Stomach (tissue), 9 donors: Measurements from ENCODE around the gene GPR152. TPM values are rescaled to one million over a fixed set of nuclear protein-coding genes. Genes with fewer than 3 reads are reported as not detected.

Experiments used
- DNase-seq, 2 donors: peaks; one replicate each; pipeline versions ENCODE4 v3.0.0 to v3.0.0-alpha.2; 2013 to 2019
- H3K27ac ChIP-seq, 5 donors: fragments of 200-600 bp in 4 of 5; sonication (generic) in 4 of 5; one replicate each; pipeline ENCODE4 v1.5.1; 2013 to 2019; ENCODE audit warnings: mild to moderate bottlenecking in 1 of 5, moderate library complexity in 1 of 5
- H3K27me3 ChIP-seq, 3 donors: fragments of 200-600 bp; sonication (generic); one replicate each; pipeline ENCODE4 v1.5.1; 2017 to 2019; ENCODE audit warnings: mixed run types in 1 of 3
- H3K36me3 ChIP-seq, 4 donors: fragments of 200-600 bp; sonication (generic); 1 replicate in 3 of 4; 2 replicates in 1 of 4; pipeline ENCODE4 v1.5.1; 2016 to 2019
- H3K4me1 ChIP-seq, 4 donors: fragments of 200-600 bp; sonication (generic); one replicate each; pipeline ENCODE4 v1.5.1; 2016 to 2019
- H3K4me3 ChIP-seq, 4 donors: fragments of 200-600 bp; sonication (generic) in 3 of 4; one replicate each; pipeline ENCODE4 v1.5.1; 2016 to 2019; ENCODE audit warnings: mild to moderate bottlenecking in 1 of 4
- H3K9me3 ChIP-seq, 4 donors: fragments of 200-600 bp; sonication (generic); one replicate each; pipeline ENCODE4 v1.5.1; 2016 to 2019
- EP300 ChIP-seq: sonication (generic); formaldehyde crosslinking; IDR thresholded peaks from one replicate; pipeline ENCODE4 v1.6.1; 2017; ENCODE audit warnings: antibody characterized with exemption
- POLR2A ChIP-seq, 4 donors: fragments of 450-650 bp; IDR thresholded peaks; one replicate each; pipeline ENCODE4 v1.6.1; 2016; ENCODE audit warnings: antibody characterized with exemption in 4 of 4, control low read depth in 2 of 4, mild to moderate bottlenecking in 1 of 4, moderate library complexity in 1 of 4
- POLR2AphosphoS5 ChIP-seq, 3 donors: sonication (generic); formaldehyde crosslinking; IDR thresholded peaks; one replicate each; pipeline ENCODE4 v1.6.1; 2016; ENCODE audit warnings: antibody characterized with exemption in 3 of 3
- WGBS, 5 donors: extraction: QIAGEN DNeasy Blood & Tissue Kit in 3 of 5; methylation state at CpG; one replicate each; pipeline versions ENCODE4 v1.1.5 to v1.1.7; 2013 to 2018; 5-methylcytosine and 5-hydroxymethylcytosine counted together
- intact Hi-C: fragments of 100-400 bp; cut with DNase I; formaldehyde crosslinking; loops from one replicate; pipeline ENCODE4 v1.15.1; 2023; ENCODE audit warnings: low total_unique reads
- polyA plus RNA-seq, 3 donors: library from polyadenylated mRNA; stranded (reverse); fragments of 200-250 nt; gene quantifications; one replicate each; pipeline ENCODE4 v1.2.3, GENCODE V29; 2013
- total RNA-seq, 5 donors: library from RNA; depleted of rRNA; stranded (reverse); fragments of >200 nt; gene quantifications; one replicate each; pipeline versions ENCODE4 v1.1.0 to v1.2.3, GENCODE V29; 2014 to 2016
- TF ChIP-seq, protein P1 (sequence below), 7 experiments: fragments of 450-650 bp in 4 of 7; fragments of 200-600 bp in 3 of 7; sonication (generic) in 3 of 7; IDR thresholded peaks; one replicate each; pipeline ENCODE4 v1.5.1; 2016 to 2019; ENCODE audit warnings: antibody characterized with exemption in 7 of 7, control low read depth in 2 of 7, mild to moderate bottlenecking in 1 of 7
- donor health status: healthy with polysubstance abuse.
- donor health status: Bipolar disorder and iron deficiency.
- donor health status: healthy.

The GPR152 gene
- total and polyA plus RNA-seq, 8 donors: not detected

DNA sequence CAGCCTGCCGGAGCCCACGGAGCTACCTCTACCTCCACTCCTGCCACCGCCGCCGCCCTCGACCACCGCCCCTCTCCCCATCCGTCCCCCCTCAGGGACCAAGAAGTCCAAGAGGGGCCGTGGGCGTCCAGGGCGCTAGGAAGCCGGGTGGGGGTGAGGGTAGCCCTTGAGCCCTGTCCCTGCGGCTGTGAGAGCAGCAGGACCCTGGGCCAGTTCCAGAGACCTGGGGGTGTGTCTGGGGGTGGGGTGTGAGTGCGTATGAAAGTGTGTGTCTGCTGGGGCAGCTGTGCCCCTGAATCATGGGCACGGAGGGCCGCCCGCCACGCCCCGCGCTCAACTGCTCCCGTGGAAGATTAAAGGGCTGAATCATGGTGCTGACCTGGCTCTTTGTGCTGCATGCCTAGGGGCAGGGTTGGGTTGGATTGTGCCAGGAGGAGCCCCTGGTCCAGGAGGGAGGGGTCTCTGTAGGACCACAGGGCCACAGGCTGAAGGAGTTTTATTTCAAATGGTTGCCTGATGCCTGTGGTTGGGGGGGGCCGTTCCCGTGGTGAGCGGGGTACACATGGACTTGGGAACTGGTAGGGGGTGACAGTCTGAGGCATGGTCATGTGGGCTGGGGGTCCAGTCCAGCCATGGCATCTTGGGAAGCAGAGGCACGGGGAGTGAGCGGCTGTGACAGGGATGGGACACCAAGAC lies 17.4 kb downstream of the GPR152 start:
- intact Hi-C loops: loop anchor here (10.0 kb wide), 1 partner anchor 70 kb away; the partner anchor contains the start of genes CDK2AP2 and PITPNM1
- 70 to 81% (median 76%) methylated on average over 23 to 26 of the region's 26 CpGs for WGBS, 5 donors
- peak overlapping the region in 1 of 5 donors; percentile 96 for H3K27ac ChIP-seq
- peak overlapping the region in 2 of 4 donors; percentile 33 to 45 for H3K4me3 ChIP-seq
- H3K36me3 ChIP-seq: peaks cover 49 to 99% (median 97%) of the 10 kb centered on the region in 4 donors
- no peaks in the 10 kb centered on the region for H3K27me3 ChIP-seq
- H3K9me3 ChIP-seq: no peaks in the 10 kb centered on the region
- no peak for DNase-seq
- TF ChIP-seq POLR2AphosphoS5 (IDR thresholded peaks at IDR 0.05) (no peak), EP300 (no peak), POLR2A (IDR thresholded peaks at IDR 0.05) (no peak)
- TF ChIP-seq, protein P1, sequence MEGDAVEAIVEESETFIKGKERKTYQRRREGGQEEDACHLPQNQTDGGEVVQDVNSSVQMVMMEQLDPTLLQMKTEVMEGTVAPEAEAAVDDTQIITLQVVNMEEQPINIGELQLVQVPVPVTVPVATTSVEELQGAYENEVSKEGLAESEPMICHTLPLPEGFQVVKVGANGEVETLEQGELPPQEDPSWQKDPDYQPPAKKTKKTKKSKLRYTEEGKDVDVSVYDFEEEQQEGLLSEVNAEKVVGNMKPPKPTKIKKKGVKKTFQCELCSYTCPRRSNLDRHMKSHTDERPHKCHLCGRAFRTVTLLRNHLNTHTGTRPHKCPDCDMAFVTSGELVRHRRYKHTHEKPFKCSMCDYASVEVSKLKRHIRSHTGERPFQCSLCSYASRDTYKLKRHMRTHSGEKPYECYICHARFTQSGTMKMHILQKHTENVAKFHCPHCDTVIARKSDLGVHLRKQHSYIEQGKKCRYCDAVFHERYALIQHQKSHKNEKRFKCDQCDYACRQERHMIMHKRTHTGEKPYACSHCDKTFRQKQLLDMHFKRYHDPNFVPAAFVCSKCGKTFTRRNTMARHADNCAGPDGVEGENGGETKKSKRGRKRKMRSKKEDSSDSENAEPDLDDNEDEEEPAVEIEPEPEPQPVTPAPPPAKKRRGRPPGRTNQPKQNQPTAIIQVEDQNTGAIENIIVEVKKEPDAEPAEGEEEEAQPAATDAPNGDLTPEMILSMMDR (IDR thresholded peaks at IDR 0.05): no peak
- peaks cover 7 to 60% (median 41%) of the 10 kb centered on the region in 4 donors for H3K4me1 ChIP-seq

DNA sequence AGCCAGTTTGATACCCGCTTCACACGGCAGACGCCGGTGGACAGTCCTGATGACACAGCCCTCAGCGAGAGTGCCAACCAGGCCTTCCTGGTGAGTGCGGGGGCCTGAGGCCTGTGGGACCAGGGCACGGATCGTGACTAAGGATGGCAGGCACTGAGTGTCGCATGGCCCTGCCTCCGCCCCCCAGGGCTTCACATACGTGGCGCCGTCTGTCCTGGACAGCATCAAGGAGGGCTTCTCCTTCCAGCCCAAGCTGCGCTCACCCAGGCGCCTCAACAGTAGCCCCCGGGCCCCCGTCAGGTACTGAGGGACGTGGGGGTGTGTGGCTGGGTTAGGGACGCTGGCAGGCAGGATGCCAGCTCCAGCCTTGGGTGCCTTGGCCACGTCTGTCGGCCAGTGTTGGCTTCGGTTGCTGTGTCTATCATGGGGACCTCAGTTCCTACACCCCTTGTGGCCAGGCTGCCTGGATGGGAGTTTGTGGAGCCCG lies 18.1 kb downstream of the GPR152 start:
- TF ChIP-seq EP300: no peak
- TF ChIP-seq POLR2AphosphoS5 (IDR thresholded peaks at IDR 0.05): peak in 1 of 3 donors; percentile 4
- TF ChIP-seq POLR2A (IDR thresholded peaks at IDR 0.05): no peak
- 71 to 84% (median 74%) methylated on average over 10 to 23 of the region's 23 CpGs for WGBS, 5 donors
- Histone ChIP-seq H3K4me3 (peak overlapping the region in 1 of 4 donors; percentile 45), H3K36me3 (peaks cover 49 to 99% (median 93%) of the 10 kb centered on the region in 4 donors), H3K9me3 (no peaks in the 10 kb centered on the region), H3K27ac (peak overlapping the region in 1 of 5 donors; percentile 96), H3K27me3 (no peaks in the 10 kb centered on the region), H3K4me1 (peaks cover 6 to 60% (median 41%) of the 10 kb centered on the region in 4 donors)
- intact Hi-C loops: loop anchor here (10.0 kb wide), 1 partner anchor 70 kb away; the partner anchor contains the start of genes CDK2AP2 and PITPNM1
- DNase-seq: no peak

DNA sequence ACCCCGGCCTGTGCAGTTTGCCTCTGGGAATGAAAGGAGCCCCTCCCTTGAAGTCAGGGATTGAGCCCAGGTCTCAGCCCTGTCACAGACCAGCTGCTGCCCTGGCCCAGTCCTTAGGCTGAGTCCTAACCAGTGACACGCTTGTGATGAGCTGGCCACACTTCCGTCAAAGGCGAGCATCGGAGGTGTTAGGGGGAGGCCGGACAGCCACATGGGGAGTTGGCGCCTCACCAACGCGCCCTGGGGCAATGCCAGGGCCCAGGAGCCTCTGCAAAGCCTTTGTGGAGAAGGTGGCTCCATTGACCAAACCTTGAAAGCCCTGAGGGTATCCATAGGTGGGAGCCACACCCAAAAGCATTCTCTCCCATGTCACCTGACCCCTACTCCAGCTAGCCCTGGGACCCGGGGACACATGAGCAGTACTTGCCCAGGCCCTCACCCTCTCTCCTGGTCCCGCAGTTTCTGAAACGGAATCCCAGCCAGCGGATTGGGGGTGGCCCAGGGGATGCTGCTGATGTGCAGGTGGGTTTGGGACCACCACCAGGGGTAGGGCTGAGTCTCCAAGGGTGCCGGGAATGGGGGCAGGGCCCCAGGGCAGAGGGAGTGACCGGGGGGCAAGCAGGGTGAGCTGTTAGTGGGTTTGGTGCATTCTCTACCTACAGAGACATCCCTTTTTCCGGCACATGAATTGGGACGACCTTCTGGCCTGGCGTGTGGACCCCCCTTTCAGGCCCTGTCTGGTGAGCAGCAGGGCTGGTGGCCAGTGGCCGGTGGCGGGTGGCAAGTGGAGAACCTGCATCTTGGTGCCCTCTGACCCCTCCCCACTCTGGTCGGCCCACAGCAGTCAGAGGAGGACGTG lies 18.8 kb downstream of the GPR152 start:
- WGBS, 5 donors: 77 to 83% (median 78%) methylated on average over 17 to 22 of the region's 22 CpGs
- peak overlapping the region in 1 of 5 donors; percentile 96 for H3K27ac ChIP-seq
- intact Hi-C loops: loop anchor here (10.0 kb wide), 1 partner anchor 71 kb away; the partner anchor contains the start of genes CDK2AP2 and PITPNM1
- no peak for DNase-seq
- peaks cover 12 to 60% (median 42%) of the 10 kb centered on the region in 4 donors for H3K4me1 ChIP-seq
- TF ChIP-seq POLR2A (IDR thresholded peaks at IDR 0.05): no peak
- TF ChIP-seq EP300: no peak
- no peak for TF ChIP-seq POLR2AphosphoS5 (IDR thresholded peaks at IDR 0.05)
- TF ChIP-seq, protein P1 (IDR thresholded peaks at IDR 0.05): no peak
- no peaks in the 10 kb centered on the region for H3K9me3 ChIP-seq
- H3K36me3 ChIP-seq: peaks cover 49 to 92% (median 86%) of the 10 kb centered on the region in 4 donors
- H3K4me3 ChIP-seq: no peak overlapping the region
- H3K27me3 ChIP-seq: no peaks in the 10 kb centered on the region

DNA sequence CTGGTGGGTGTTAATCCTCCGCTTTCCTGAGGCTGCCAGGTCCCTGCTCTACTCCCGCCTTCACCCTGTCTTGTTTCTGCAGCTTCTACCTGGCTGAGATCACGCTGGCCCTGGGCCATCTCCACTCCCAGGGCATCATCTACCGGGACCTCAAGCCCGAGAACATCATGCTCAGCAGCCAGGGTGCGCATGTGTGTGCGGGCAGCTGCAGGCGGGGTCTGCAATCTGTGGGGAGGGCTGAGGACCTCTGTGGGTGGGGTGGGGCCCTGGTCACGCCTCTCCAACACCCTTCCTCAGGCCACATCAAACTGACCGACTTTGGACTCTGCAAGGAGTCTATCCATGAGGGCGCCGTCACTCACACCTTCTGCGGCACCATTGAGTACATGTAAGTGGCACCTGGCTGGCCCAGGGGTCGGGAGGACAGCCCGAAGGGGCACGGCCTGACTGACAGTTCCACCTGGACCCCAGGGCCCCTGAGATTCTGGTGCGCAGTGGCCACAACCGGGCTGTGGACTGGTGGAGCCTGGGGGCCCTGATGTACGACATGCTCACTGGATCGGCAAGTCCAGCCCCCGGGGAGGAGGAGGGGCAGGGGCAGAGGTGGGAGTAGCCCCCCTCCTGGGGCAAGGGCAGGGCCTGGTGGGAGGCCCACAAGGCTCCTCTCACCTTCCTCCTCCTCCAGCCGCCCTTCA lies 19.7 kb downstream of the GPR152 start:
- Histone ChIP-seq H3K4me3 (no peak overlapping the region), H3K36me3 (peaks cover 45 to 83% (median 76%) of the 10 kb centered on the region in 4 donors), H3K9me3 (no peaks in the 10 kb centered on the region), H3K4me1 (peaks cover 13 to 60% (median 42%) of the 10 kb centered on the region in 4 donors), H3K27me3 (no peaks in the 10 kb centered on the region), H3K27ac (no peak overlapping the region)
- 84 to 90% (median 87%) methylated on average over 16 to 22 of the region's 22 CpGs for WGBS, 5 donors
- intact Hi-C loops: loop anchor here (10.0 kb wide), 1 partner anchor 72 kb away; the partner anchor contains the start of genes CDK2AP2 and PITPNM1
- TF ChIP-seq, protein P1 (IDR thresholded peaks at IDR 0.05): no peak
- TF ChIP-seq POLR2AphosphoS5 (IDR thresholded peaks at IDR 0.05) (no peak), POLR2A (IDR thresholded peaks at IDR 0.05) (no peak), EP300 (no peak)
- no peak for DNase-seq
